AG10803 (cell line): Measurements from ENCODE around the gene GINS1.
A peak's percentile ranks its signal among the peaks of the same experiment; 100 is the strongest.

Experiments used
- DNase-seq: peaks from one replicate; pipeline ENCODE4 v3.0.0; 2010; ENCODE audit warnings: low read depth
- H3K4me3 ChIP-seq: 2 replicates; pipeline ENCODE4 v1.5.1; 2011; ENCODE audit warnings: mild to moderate bottlenecking, low read length, control low read depth
- TF ChIP-seq, protein P1 (sequence below): conservative IDR thresholded peaks from 2 replicates; pipeline ENCODE4 v1.5.1; 2011; ENCODE audit warnings: mild to moderate bottlenecking, low read length, control low read depth, inconsistent platforms

Gene GINS1

DNA sequence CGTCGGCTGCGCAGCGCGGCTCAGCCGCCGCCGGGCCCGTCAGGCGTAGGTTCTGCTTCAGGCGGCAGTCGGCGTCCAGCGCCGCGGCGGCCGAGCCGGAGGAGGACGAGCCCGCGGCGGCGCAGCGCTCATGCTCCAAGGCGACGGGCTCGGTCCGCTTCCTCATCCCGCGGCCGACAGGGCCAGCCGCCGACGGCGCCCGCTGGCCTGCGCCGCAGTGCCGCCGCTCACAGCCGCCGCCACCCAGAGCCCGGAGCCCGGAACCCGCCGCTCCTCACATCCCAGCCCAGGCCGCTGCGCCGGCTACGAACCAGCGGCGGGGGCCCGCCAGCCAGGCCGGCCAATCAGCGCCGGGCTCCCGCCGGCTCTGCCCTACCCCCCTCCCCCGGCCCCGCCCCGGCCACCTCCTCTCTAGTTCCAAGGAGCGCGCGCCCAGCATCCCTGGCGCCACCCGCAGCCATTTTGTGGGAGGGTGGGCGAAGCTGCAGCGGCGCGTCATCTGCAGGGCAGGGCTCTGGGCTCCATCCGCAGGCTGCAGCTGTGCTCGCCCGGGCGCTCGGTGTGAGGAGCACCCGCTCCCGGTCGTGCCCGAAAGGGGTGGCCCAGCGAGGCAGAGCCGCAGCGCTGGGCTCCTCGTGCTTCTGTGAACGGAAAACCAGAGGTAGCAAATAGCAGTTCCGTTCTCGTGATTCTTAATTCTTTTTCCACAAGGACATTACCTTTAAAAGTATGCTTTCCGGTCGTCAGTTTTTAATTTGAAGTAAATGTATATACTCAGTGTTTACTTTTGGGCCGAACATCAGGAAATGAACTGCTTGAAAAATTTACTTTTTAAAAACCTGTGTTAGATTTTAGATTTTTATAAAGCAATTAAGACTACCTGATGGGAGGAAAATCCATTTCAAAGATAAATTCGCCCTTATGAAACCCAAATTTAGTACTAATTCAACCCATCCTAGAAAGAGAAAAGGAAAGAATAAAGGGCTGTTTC is 16.6 kb upstream of the GINS1 start, which contains the start of gene ABHD12:
Gene ABHD12, minus strand, starts transcription at position 298 of the 991 bp plus-strand sequence. Its CDS starts 132 bp downstream, at position 166.
- TF ChIP-seq, protein P1, sequence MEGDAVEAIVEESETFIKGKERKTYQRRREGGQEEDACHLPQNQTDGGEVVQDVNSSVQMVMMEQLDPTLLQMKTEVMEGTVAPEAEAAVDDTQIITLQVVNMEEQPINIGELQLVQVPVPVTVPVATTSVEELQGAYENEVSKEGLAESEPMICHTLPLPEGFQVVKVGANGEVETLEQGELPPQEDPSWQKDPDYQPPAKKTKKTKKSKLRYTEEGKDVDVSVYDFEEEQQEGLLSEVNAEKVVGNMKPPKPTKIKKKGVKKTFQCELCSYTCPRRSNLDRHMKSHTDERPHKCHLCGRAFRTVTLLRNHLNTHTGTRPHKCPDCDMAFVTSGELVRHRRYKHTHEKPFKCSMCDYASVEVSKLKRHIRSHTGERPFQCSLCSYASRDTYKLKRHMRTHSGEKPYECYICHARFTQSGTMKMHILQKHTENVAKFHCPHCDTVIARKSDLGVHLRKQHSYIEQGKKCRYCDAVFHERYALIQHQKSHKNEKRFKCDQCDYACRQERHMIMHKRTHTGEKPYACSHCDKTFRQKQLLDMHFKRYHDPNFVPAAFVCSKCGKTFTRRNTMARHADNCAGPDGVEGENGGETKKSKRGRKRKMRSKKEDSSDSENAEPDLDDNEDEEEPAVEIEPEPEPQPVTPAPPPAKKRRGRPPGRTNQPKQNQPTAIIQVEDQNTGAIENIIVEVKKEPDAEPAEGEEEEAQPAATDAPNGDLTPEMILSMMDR, result peak; percentile 13; the same call in 1 of the 2 replicates
- peak; percentile 97 for DNase-seq
- H3K4me3 ChIP-seq, result peak within 1 kb of the TSS; percentile 76

DNA sequence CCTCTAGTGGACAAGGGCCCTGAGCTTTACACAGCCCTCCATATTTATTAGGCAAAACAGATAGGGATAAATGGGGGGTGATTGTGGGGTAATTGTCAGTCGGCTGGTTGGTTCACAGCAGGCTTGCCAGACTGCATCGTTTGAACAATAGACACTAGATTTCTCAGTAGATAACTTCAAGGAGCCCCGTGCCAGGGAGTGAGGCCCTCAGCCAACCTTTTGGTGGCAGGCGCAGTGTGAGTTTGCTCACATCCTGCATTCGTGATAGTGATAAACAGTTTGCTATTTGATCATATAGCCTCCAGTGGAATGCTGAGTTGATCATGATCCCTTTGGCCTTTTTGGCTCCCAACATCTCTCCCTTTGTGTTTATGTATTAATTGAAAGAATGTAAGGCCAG is 13.2 kb upstream of the GINS1 start:
- TF ChIP-seq, protein P1, result no peak
- no peak overlapping the region for H3K4me3 ChIP-seq
- DNase-seq, result no peak

DNA sequence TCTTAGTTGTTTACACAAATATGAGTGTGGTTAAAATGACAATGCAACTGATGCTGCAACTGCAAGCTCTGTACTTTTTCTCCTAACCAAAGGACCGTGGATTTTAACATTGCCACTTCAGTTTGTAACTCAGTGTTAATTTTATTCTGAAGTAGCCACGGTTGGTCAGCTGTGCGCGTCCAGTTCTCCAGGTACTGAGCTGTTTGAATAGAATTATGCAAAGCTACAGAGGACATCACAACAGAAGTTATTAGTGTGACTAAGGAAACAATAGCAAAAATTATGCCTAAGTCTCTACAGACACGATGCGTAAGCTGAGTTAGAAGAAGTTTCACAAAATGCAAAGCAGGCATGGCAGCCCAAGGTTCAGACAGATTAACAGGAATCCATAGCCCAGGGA is 12.5 kb upstream of the GINS1 start:
- no peak for DNase-seq
- TF ChIP-seq, protein P1, result no peak
- H3K4me3 ChIP-seq, result no peak overlapping the region

DNA sequence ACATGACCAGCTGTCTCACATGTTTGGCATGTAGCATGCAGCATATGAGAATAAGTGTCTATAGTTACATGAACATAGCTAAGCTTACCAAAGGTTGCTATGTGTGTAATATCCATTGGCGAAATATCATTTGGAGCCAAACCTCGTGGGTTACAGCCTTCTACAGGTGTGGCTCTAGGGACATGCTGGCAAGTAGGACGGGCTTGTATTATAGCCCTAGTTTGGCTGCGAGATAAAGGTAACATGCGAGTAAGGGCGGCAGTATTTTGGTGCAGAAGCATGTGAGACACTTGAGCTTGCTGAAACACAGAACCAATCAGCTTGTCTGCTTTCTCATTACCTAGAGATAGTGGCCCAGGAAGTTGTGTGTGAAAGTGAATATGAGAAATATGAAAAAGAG is 10.4 kb upstream of the GINS1 start:
- no peak for DNase-seq
- TF ChIP-seq, protein P1, result no peak
- no peak overlapping the region for H3K4me3 ChIP-seq

DNA sequence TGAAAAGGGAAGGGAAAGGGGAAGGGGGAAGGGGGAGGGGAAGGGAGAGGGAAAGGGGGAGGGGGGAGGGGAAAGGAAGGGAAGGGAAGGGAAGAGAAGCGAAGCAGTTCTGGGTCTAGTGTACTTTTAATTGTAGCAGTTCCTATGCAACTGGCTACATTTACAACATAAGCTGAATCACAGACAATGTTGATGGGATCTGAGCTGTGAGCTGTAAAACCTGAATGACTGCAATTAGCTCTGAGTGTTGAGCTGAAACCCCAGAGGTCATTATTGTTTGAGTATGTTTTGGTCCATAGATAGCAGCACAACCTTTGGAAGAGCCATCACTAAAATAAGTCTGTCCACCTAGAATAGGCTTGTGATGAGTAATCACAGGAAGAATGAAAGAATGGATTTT is 9.7 kb upstream of the GINS1 start:
- TF ChIP-seq, protein P1, result no peak
- H3K4me3 ChIP-seq, result no peak overlapping the region
- DNase-seq, result no peak

DNA sequence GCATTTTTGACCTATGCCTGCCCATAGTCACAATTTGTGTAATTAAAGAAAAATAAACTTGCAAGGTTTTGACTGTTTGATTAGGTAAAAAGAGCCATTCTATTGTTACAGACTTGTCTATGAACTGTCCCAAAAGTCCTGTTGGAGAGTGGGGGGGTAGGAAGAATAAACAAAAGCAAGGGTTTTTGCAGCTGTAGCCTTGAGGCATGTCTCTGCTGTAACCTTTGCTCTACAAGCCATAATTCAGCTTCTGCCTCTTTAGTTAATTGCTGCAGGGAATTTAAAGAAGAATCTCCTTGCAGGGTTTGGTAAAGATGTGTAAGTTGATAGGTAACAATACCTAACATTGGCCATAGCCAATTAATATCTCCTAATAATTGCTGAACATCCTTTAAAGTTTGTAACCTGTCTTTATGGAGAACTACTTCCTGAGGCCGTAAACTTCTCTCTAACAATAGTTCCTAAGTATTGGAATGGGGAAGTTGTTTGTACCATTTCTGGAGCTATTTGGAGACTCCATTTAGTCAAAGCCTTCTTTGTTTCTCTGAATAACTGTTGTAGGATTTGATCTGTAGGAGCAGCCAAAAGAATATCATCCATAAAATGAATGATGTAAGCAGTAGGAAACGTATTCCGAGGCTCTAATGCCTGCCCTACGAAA is 9.0 kb upstream of the GINS1 start:
- DNase-seq, result no peak
- TF ChIP-seq, protein P1, result no peak
- H3K4me3 ChIP-seq, result no peak overlapping the region
